HL-60 (cell line): ENCODE measurements around the gene CSF1.

Experiments used
- CTCF ChIP-seq: IDR thresholded peaks from one replicate; pipeline ENCODE4 v1.5.1; 2011; ENCODE audit warnings: low read length, control low read depth, inconsistent platforms; ENCODE audit not compliant: insufficient read depth
- REST ChIP-seq: IDR thresholded peaks from 2 replicates; pipeline ENCODE4 v1.6.1; 2012; ENCODE audit warnings: low read depth; ENCODE audit not compliant: insufficient replicate concordance

GRCh38 chr1:109969146-109969829 lies 58.6 kb downstream of the CSF1 start:
- TF ChIP-seq CTCF (no peak), REST (no peak)
